ENCODE results near the gene TLR6.

Gene TLR6

DNA sequence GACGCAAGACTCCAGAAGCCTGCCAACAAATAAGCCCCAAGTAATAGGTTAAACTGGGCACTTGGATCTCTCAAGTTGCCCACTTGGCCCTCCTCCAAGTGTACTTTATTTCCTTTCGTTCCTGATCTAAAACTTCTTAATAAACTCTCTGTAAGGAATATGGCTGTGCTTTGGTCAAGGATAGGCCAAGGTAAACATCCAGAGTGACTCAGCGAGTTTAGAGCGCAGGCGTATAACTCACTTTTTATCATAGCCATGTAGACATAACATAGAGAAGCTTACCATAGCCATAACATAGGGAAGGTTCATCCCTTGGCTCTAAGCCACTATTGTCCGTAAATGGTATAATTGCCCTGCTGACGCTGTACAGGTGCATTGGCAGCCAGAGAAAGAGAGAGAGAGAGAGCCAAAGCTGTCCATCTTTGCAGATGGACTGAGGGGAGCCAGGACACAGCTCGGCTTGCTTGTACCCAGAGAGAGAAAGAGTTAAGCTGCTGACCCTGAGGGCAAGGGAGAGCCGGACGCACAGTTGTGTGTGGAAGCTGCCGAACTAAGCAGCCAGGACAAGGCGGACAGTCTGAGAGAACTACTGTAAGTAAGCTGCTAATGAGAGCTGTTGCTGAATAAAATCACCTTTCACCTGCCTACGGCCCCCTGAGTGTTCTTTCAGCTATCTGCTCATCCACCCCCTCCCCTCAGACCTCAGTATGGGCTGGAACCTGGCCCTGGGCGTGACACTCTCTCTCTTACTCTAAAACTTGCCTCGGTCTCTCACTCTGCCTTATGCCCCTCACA is 53.9 kb downstream of the TLR6 start:
- H3K27me3 ChIP-seq (ENCODE audit: control insufficient read depth, insufficient read depth, low read length) = no peaks in the 10 kb centered on the region
- no peaks in the 10 kb centered on the region for H3K36me3 ChIP-seq (ENCODE audit: control insufficient read depth, insufficient read depth, low read length)
- peaks cover 23% of the 10 kb centered on the region for H3K9me3 ChIP-seq (ENCODE audit: control insufficient read depth, insufficient read depth, low read depth, low read length)
- H3K27ac ChIP-seq (ENCODE audit: low read depth, low read length) = no peak overlapping the region
- no peaks in the 10 kb centered on the region for H3K4me1 ChIP-seq (ENCODE audit: control insufficient read depth, insufficient read depth, low read length)
- no peak overlapping the region for H3K4me3 ChIP-seq (ENCODE audit: low read depth, low read length)
- H3K9ac ChIP-seq (ENCODE audit: low read length) = no peak overlapping the region

DNA sequence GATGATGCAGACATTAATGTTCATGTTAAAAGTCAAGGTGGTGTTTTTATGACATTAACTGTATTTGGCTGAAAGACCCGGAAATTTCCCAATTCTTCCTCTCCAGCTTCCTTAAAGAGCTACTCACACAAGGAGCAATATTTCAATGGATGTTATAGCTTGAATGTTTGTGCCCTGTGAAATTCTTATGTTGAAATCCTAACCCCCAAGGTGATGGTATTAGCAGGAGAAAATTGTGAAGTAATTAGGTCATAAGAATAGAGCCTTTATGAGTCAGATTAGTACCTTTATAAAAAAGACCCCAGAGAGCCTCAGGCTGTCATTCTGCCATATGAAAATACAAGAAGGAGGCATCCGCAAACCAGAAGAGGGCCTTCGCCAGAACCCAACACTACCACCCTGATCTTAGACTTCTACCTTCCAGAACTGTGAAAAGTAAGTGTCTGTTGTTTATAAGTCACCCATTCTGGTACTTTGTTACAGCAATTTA is 55.6 kb downstream of the TLR6 start:
- H3K4me1 ChIP-seq (ENCODE audit: control insufficient read depth, insufficient read depth, low read length) = no peaks in the 10 kb centered on the region
- no peaks in the 10 kb centered on the region for H3K36me3 ChIP-seq (ENCODE audit: control insufficient read depth, insufficient read depth, low read length)
- H3K27me3 ChIP-seq (ENCODE audit: control insufficient read depth, insufficient read depth, low read length) = no peaks in the 10 kb centered on the region
- no peak overlapping the region for H3K4me3 ChIP-seq (ENCODE audit: low read depth, low read length)
- H3K27ac ChIP-seq (ENCODE audit: low read depth, low read length) = no peak overlapping the region
- H3K9me3 ChIP-seq (ENCODE audit: control insufficient read depth, insufficient read depth, low read depth, low read length) = peaks cover 23% of the 10 kb centered on the region
- H3K9ac ChIP-seq (ENCODE audit: low read length) = no peak overlapping the region

DNA sequence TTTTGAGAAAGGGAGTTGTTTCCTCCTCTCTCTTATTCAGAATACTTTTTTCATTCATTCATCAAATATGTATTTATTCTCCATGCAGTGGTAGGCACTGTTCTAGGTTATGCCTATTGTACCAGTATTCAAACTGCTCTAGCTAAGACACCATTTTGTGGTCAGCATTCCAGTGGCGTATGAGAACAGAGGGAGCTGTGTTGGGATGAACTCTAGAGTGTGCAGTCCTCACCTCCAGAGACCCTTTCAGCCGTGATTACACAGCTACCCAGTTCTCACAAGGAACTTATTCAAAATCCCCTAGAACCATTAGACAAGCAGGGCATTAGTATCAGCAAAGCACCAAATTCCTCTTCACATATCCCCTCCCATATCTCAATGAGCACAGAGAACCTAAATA is 56.3 kb downstream of the TLR6 start:
- H3K36me3 ChIP-seq (ENCODE audit: control insufficient read depth, insufficient read depth, low read length) = no peaks in the 10 kb centered on the region
- no peaks in the 10 kb centered on the region for H3K27me3 ChIP-seq (ENCODE audit: control insufficient read depth, insufficient read depth, low read length)
- H3K4me3 ChIP-seq (ENCODE audit: low read depth, low read length) = no peak overlapping the region
- H3K27ac ChIP-seq (ENCODE audit: low read depth, low read length) = no peak overlapping the region
- no peak overlapping the region for H3K9ac ChIP-seq (ENCODE audit: low read length)
- H3K4me1 ChIP-seq (ENCODE audit: control insufficient read depth, insufficient read depth, low read length) = no peaks in the 10 kb centered on the region
- peaks cover 16% of the 10 kb centered on the region for H3K9me3 ChIP-seq (ENCODE audit: control insufficient read depth, insufficient read depth, low read depth, low read length)

DNA sequence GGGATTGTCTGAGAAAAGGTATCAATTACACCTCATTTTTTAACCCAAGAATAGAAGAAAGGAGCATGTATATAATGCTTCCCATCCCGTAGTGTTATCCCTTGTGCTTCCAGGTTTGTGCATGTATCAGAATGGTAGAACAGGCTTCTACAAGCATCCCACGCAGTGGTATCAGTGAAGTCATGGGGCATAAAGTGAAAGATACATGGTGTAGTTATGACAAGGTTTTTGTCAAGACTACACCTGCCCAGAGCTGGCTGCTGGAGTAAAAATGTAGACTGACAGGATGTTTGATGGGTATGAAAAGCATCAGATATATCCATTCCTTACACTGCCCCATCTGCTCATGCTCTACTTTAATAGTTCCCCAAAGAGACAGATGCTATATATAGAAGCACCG is 61.5 kb downstream of the TLR6 start:
- H3K36me3 ChIP-seq (ENCODE audit: control insufficient read depth, insufficient read depth, low read length) = no peaks in the 10 kb centered on the region
- no peaks in the 10 kb centered on the region for H3K27me3 ChIP-seq (ENCODE audit: control insufficient read depth, insufficient read depth, low read length)
- no peaks in the 10 kb centered on the region for H3K9me3 ChIP-seq (ENCODE audit: control insufficient read depth, insufficient read depth, low read depth, low read length)
- H3K4me1 ChIP-seq (ENCODE audit: control insufficient read depth, insufficient read depth, low read length) = no peaks in the 10 kb centered on the region
- no peak overlapping the region for H3K4me3 ChIP-seq (ENCODE audit: low read depth, low read length)
- H3K27ac ChIP-seq (ENCODE audit: low read depth, low read length) = no peak overlapping the region
- no peak overlapping the region for H3K9ac ChIP-seq (ENCODE audit: low read length)

GRCh38 chr4:38794051-38794450 is 62.6 kb downstream of the TLR6 start:
- Histone ChIP-seq H3K27me3 (ENCODE audit: control insufficient read depth, insufficient read depth, low read length) (no peaks in the 10 kb centered on the region), H3K27ac (ENCODE audit: low read depth, low read length) (no peak overlapping the region), H3K9me3 (ENCODE audit: control insufficient read depth, insufficient read depth, low read depth, low read length) (no peaks in the 10 kb centered on the region), H3K36me3 (ENCODE audit: control insufficient read depth, insufficient read depth, low read length) (no peaks in the 10 kb centered on the region), H3K9ac (ENCODE audit: low read length) (no peak overlapping the region), H3K4me3 (ENCODE audit: low read depth, low read length) (no peak overlapping the region), H3K4me1 (ENCODE audit: control insufficient read depth, insufficient read depth, low read length) (no peaks in the 10 kb centered on the region)

GRCh38 chr4:38791010-38791409 is 65.6 kb downstream of the TLR6 start:
- Histone ChIP-seq H3K27ac (ENCODE audit: low read depth, low read length) (no peak overlapping the region), H3K9me3 (ENCODE audit: control insufficient read depth, insufficient read depth, low read depth, low read length) (no peaks in the 10 kb centered on the region), H3K4me1 (ENCODE audit: control insufficient read depth, insufficient read depth, low read length) (no peaks in the 10 kb centered on the region), H3K9ac (ENCODE audit: low read length) (no peak overlapping the region), H3K36me3 (ENCODE audit: control insufficient read depth, insufficient read depth, low read length) (no peaks in the 10 kb centered on the region), H3K4me3 (ENCODE audit: low read depth, low read length) (no peak overlapping the region), H3K27me3 (ENCODE audit: control insufficient read depth, insufficient read depth, low read length) (no peaks in the 10 kb centered on the region)

DNA sequence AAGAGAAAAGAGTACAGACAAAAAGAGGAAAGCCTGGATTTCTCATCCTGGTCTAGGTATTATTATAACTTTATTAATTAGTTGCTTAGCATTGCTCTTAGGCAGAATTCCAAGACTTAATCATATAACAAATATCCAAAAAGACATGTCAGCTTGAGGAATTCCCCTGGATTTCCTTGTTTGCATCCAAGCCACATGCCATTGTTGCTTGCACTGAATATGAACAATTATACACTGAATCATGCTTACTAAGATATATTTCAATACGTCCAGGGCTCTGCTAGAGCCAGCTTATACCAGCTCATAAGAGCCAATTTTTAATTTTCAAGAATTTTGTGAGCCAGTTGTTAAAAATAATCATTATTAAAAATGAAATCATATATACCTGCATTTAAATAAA is 68.3 kb downstream of the TLR6 start:
- H3K27me3 ChIP-seq (ENCODE audit: control insufficient read depth, insufficient read depth, low read length) = no peaks in the 10 kb centered on the region
- no peak overlapping the region for H3K9ac ChIP-seq (ENCODE audit: low read length)
- H3K4me3 ChIP-seq (ENCODE audit: low read depth, low read length) = no peak overlapping the region
- H3K36me3 ChIP-seq (ENCODE audit: control insufficient read depth, insufficient read depth, low read length) = no peaks in the 10 kb centered on the region
- no peaks in the 10 kb centered on the region for H3K9me3 ChIP-seq (ENCODE audit: control insufficient read depth, insufficient read depth, low read depth, low read length)
- H3K4me1 ChIP-seq (ENCODE audit: control insufficient read depth, insufficient read depth, low read length) = no peaks in the 10 kb centered on the region
- no peak overlapping the region for H3K27ac ChIP-seq (ENCODE audit: low read depth, low read length)

- H3K4me3 ChIP-seq (ENCODE audit: low read depth, low read length) = no peak overlapping the region
- no peaks in the 10 kb centered on the region for H3K9me3 ChIP-seq (ENCODE audit: control insufficient read depth, insufficient read depth, low read depth, low read length)
- H3K27ac ChIP-seq (ENCODE audit: low read depth, low read length) = no peak overlapping the region
- H3K27me3 ChIP-seq (ENCODE audit: control insufficient read depth, insufficient read depth, low read length) = no peaks in the 10 kb centered on the region
- H3K4me1 ChIP-seq (ENCODE audit: control insufficient read depth, insufficient read depth, low read length) = no peaks in the 10 kb centered on the region
- no peak overlapping the region for H3K9ac ChIP-seq (ENCODE audit: low read length)
- H3K36me3 ChIP-seq (ENCODE audit: control insufficient read depth, insufficient read depth, low read length) = no peaks in the 10 kb centered on the region
Measured at GRCh38 chr4:38787693-38788092, 68.9 kb downstream of the TLR6 start.

DNA sequence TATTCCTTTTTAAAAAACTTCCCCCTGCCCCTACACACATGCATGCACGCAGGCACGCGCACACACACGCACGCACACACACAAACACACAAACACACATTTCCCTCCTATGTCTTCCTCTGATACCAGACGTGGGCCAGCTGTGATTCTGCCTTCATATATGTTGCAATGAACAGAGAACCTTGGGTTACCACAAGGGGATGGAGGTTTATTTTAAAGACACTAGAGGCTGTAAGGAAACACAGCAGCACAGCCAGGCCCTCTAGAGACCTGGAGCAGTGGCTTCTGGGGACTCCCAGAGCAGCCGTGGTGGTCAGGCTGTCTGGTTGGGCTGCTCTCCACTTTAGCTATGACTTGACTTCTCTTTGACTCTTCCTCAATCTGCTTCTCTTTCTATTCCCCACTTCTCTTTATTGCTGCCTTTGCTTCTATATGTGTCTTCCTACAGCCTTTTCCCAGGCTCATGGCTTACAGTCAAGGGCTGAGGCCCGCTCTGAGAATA is 70.7 kb downstream of the TLR6 start:
- Histone ChIP-seq H3K9ac (ENCODE audit: low read length) (no peak overlapping the region), H3K27me3 (ENCODE audit: control insufficient read depth, insufficient read depth, low read length) (no peaks in the 10 kb centered on the region), H3K4me3 (ENCODE audit: low read depth, low read length) (no peak overlapping the region), H3K4me1 (ENCODE audit: control insufficient read depth, insufficient read depth, low read length) (no peaks in the 10 kb centered on the region), H3K9me3 (ENCODE audit: control insufficient read depth, insufficient read depth, low read depth, low read length) (no peaks in the 10 kb centered on the region), H3K27ac (ENCODE audit: low read depth, low read length) (no peak overlapping the region), H3K36me3 (ENCODE audit: control insufficient read depth, insufficient read depth, low read length) (no peaks in the 10 kb centered on the region)

DNA sequence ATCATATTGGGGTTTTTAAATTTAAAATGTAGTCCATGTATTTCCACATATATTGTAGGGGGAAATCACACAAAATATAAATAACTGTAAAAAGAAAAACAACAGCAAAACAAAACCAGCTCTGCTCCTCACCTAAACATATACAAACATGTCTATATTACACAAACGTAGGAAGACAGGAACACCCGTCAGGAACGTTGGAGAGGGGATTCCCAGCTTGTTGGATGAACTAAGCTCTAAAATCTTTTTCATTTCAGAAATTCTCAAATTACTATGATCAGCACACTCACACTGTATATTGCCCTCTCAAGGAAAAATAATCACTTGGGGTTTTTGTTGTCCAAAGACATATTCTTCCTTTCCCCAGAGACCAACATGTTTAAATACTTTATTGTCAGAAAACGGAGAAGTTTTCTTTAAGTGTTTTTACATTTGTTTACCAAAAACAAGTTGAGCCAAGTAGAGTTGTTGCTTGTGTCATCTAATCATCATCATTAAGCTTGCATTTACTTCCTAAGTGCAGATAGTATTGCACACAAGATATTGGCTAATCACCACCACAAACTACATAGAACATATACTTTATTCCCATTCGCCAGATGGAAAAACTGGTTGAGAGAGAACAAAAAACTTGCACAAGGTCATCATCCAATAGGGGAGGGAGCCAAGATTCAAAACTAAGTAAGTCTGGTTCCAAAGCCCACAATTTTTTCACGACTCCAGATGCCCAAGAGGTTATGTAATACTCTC is 71.4 kb downstream of the TLR6 start:
- no peaks in the 10 kb centered on the region for H3K4me1 ChIP-seq (ENCODE audit: control insufficient read depth, insufficient read depth, low read length)
- H3K9ac ChIP-seq (ENCODE audit: low read length) = no peak overlapping the region
- no peak overlapping the region for H3K27ac ChIP-seq (ENCODE audit: low read depth, low read length)

DNA sequence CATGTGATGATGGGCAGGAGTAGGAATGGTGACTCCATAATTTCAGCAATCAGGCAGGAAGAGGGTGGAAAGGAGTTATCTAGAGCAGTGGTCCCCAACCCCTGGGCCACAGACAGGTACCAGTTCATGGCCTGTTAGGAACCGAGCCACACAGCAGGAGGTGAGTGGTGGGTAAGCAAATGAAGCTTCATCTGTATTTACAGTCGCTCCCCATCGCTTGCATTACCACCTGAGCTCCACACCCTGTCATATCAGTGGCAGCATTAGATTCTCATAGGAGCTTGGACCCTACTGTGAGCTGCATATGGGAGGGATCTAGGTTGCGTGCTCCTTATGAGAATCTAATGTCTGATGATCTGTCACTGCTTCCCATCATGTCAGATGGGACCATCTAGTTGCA is 72.5 kb downstream of the TLR6 start:
- H3K9ac ChIP-seq (ENCODE audit: low read length) = no peak overlapping the region
- H3K27me3 ChIP-seq (ENCODE audit: control insufficient read depth, insufficient read depth, low read length) = no peaks in the 10 kb centered on the region
- no peak overlapping the region for H3K27ac ChIP-seq (ENCODE audit: low read depth, low read length)
- H3K36me3 ChIP-seq (ENCODE audit: control insufficient read depth, insufficient read depth, low read length) = no peaks in the 10 kb centered on the region
- no peak overlapping the region for H3K4me3 ChIP-seq (ENCODE audit: low read depth, low read length)
- no peaks in the 10 kb centered on the region for H3K4me1 ChIP-seq (ENCODE audit: control insufficient read depth, insufficient read depth, low read length)
- H3K9me3 ChIP-seq (ENCODE audit: control insufficient read depth, insufficient read depth, low read depth, low read length) = no peaks in the 10 kb centered on the region

More for the DNA sequence above, 71.4 kb downstream of the TLR6 start:
- H3K36me3 ChIP-seq (ENCODE audit: control insufficient read depth, insufficient read depth, low read length) = no peaks in the 10 kb centered on the region
- H3K27me3 ChIP-seq (ENCODE audit: control insufficient read depth, insufficient read depth, low read length) = no peaks in the 10 kb centered on the region
- H3K4me3 ChIP-seq (ENCODE audit: low read depth, low read length) = no peak overlapping the region
- no peaks in the 10 kb centered on the region for H3K9me3 ChIP-seq (ENCODE audit: control insufficient read depth, insufficient read depth, low read depth, low read length)
